K562 (cell line): ENCODE measurements around the gene CBY3. TPM values are rescaled to one million over a fixed set of nuclear protein-coding genes. Genes with fewer than 3 reads are reported as not detected.

Source experiments
- CBFA2T3 ChIP-seq: fragments of 450-650 bp; IDR thresholded peaks from 2 replicates; pipeline ENCODE4 v1.6.1; 2017
- CBFB ChIP-seq: sonication (generic); formaldehyde crosslinking; IDR thresholded peaks from 2 replicates; pipeline ENCODE4 v1.4.0; 2020; ENCODE audit warnings: mild to moderate bottlenecking, missing genetic modification reagents
- CSDE1 ChIP-seq, 2 experiments: fragments of 450-650 bp; IDR thresholded peaks; 2 replicates each; pipeline ENCODE4 v1.6.1; 2016; ENCODE audit warnings: mild to moderate bottlenecking in 1 of 2
- EP300 ChIP-seq: IDR thresholded peaks from 2 replicates; pipeline ENCODE4 v1.6.1; 2012; ENCODE audit warnings: low read length, improper control_type of control experiment
- EP400 ChIP-seq: fragments of 450-650 bp; IDR thresholded peaks from 2 replicates; pipeline ENCODE4 v1.6.1; 2017; ENCODE audit warnings: antibody characterized with exemption, mild to moderate bottlenecking, moderate library complexity
- IFI16 ChIP-seq: fragments of 250-450 bp; sonication (Bioruptor Pico); IDR thresholded peaks from 2 replicates; pipeline ENCODE4 v2.1.2; 2022; ENCODE audit warnings: mild to moderate bottlenecking, inconsistent platforms
- KDM2B ChIP-seq: fragments of 250-450 bp; sonication (Bioruptor Pico); IDR thresholded peaks from 2 replicates; pipeline ENCODE4 v1.8.0; 2021; ENCODE audit warnings: mild to moderate bottlenecking, moderate library complexity
- KLF13 ChIP-seq: fragments of 450-650 bp; IDR thresholded peaks from 2 replicates; pipeline ENCODE4 v1.6.1; 2016; ENCODE audit warnings: missing genetic modification characterization, low read depth, mild to moderate bottlenecking, missing compliant biosample characterization, moderate library complexity, borderline replicate concordance
- MECOM ChIP-seq: fragments of 250-450 bp; sonication (Bioruptor Pico); IDR thresholded peaks from 2 replicates; pipeline ENCODE4 v1.8.0; 2022; ENCODE audit warnings: inconsistent platforms
- NRF1 ChIP-seq, 2 experiments: fragments of 450-650 bp; IDR thresholded peaks in 1 of 2; conservative IDR thresholded peaks in 1 of 2; 2 replicates each; pipeline ENCODE4 v1.6.1; 2014; ENCODE audit warnings: mild to moderate bottlenecking in 2 of 2
- PML ChIP-seq: IDR thresholded peaks from 2 replicates; pipeline ENCODE4 v1.6.1; 2012; ENCODE audit warnings: low read length, inconsistent platforms
- PTRF ChIP-seq: fragments of 450-650 bp; IDR thresholded peaks from 2 replicates; pipeline ENCODE4 v1.6.1; 2016; ENCODE audit warnings: mild to moderate bottlenecking, missing genetic modification characterization, missing compliant biosample characterization
- PYGO2 ChIP-seq: fragments of 450-650 bp; IDR thresholded peaks from 2 replicates; pipeline ENCODE4 v1.6.1; 2016; ENCODE audit warnings: mild to moderate bottlenecking, missing genetic modification characterization, moderate library complexity, missing compliant biosample characterization
- RFX7 ChIP-seq: fragments of 250-450 bp; sonication (Bioruptor Pico); IDR thresholded peaks from 2 replicates; pipeline ENCODE4 v1.5.1; 2021; ENCODE audit warnings: mild to moderate bottlenecking
- SMAD2 ChIP-seq: fragments of 150-350 bp; IDR thresholded peaks from 2 replicates; pipeline ENCODE4 v1.6.1; 2014; ENCODE audit warnings: low read depth, mild to moderate bottlenecking, low read length
- SMARCE1 ChIP-seq: fragments of 450-650 bp; IDR thresholded peaks from 2 replicates; pipeline ENCODE4 v1.7.1; 2016; ENCODE audit warnings: mild to moderate bottlenecking
- TBL1XR1 ChIP-seq, 2 experiments: IDR thresholded peaks; 2 replicates each; pipeline ENCODE4 v1.6.1; 2012; ENCODE audit warnings: improper control_type of control experiment in 2 of 2, low read length in 2 of 2, mild to moderate bottlenecking in 1 of 2
- ZFP1 ChIP-seq: fragments of 450-650 bp; formaldehyde crosslinking; IDR thresholded peaks from 2 replicates; pipeline ENCODE4 v1.4.0; 2020; ENCODE audit warnings: mild to moderate bottlenecking, mixed read lengths
- ZNF830 ChIP-seq: fragments of 250-450 bp; sonication (Bioruptor Pico); IDR thresholded peaks from 2 replicates; pipeline ENCODE4 v1.5.0; 2021; ENCODE audit warnings: mild to moderate bottlenecking
- polyA plus RNA-seq, 8 experiments: library from polyadenylated mRNA; depleted of rRNA in 4 of 8; stranded (reverse) in 5 of 8; unstranded in 3 of 8; fragments of >200 nt; fragmentation: Nextera tagmentation in 2 of 8; fragmentation: Illumina TruSeq in 1 of 8; extraction: Ambion mirVana in 2 of 8; extraction: Trizol in 1 of 8; gene quantifications; 2 replicates each; pipeline versions ENCODE4 v1.2.1 to v1.2.3, GENCODE V29; 2011 to 2014; ENCODE audit warnings: inconsistent platforms in 1 of 8, missing spikeins in 1 of 8
- total RNA-seq, 7 experiments: library from RNA; depleted of rRNA in 6 of 7; stranded (reverse); fragments of >200 nt in 6 of 7; fragmentation: Illumina TruSeq in 2 of 7; extraction: Trizol in 2 of 7; gene quantifications; 2 replicates each; pipeline versions ENCODE4 v1.2.1 to v1.2.3, GENCODE V29; 2011 to 2021; ENCODE audit warnings: low replicate concordance in 1 of 7
- TF ChIP-seq, protein P1 (sequence below): fragments of 450-650 bp; IDR thresholded peaks from 2 replicates; pipeline ENCODE4 v1.6.1; 2016
- TF ChIP-seq, protein P2 (sequence below): fragments of 250-450 bp; sonication (Bioruptor Pico); IDR thresholded peaks from 2 replicates; pipeline ENCODE4 v1.9.0; 2021; ENCODE audit warnings: mild to moderate bottlenecking, inconsistent platforms
- TF ChIP-seq, protein P3 (sequence below): IDR thresholded peaks from 3 replicates; pipeline ENCODE4 v1.6.1; 2011; ENCODE audit warnings: borderline replicate concordance, mild to moderate bottlenecking; ENCODE audit not compliant: insufficient read length, insufficient read depth
- TF ChIP-seq, protein P4 (sequence below): sonication (generic); formaldehyde crosslinking; IDR thresholded peaks from 2 replicates; pipeline ENCODE4 v1.8.0; 2023; ENCODE audit warnings: mild to moderate bottlenecking, missing genetic modification reagents

The CBY3 gene
- total and polyA plus RNA-seq, 9 of the 15 experiments (the other 6 are each of a cell fraction or from before 2014, with no cell fraction given), result not detected

DNA sequence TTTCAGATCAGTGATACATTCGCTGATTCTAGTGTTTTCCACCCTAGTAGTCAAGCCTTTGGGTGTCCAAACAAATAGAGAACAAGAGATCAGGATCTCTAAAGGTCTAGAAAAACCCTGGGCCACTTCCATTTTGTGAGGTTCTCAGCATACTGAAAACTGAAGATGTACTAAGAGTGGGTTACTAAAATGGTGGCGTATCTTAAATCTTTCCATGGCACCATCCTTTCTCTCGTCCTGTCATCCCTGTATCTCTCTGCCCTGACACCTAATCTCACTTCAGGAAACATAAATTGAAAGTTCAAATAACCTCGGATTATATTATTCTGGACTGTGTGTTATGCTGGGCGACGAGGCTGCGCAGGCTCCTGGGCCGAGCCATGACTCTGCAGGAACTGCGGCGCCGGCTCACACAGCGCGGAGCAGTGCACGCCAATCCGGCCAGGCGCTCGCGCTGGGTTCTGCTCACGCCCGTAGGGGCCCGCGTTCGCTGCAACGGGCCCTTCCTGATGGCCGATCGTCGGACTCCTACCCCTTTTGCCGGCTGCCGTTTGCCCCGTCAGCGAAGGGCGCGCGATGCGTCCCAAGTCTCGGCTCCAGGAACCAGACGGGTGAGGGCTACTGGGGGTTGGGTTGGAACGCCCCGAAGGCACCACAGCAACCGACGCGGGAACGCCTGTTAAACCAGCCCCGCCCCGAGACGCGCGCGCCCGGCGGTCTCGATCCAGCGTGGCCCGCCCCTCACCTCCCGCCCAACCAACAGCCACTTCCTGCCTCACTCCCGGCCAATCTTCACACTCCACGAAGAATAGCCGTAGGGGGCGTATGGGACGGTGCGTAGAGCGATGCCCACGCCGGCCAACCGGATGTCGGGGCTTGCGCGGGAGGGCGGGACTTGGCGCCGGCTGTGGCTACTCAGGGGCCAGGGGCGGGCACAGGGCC, 17.4 kb upstream of the CBY3 start (continued):
- TF ChIP-seq, protein P1, sequence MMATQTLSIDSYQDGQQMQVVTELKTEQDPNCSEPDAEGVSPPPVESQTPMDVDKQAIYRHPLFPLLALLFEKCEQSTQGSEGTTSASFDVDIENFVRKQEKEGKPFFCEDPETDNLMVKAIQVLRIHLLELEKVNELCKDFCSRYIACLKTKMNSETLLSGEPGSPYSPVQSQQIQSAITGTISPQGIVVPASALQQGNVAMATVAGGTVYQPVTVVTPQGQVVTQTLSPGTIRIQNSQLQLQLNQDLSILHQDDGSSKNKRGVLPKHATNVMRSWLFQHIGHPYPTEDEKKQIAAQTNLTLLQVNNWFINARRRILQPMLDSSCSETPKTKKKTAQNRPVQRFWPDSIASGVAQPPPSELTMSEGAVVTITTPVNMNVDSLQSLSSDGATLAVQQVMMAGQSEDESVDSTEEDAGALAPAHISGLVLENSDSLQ, result peak; percentile 100
- TF ChIP-seq CBFB (CRISPR knock-in tag) (no peak; the same call in 1 of the 2 replicates), ZNF830 (0 out of 2 replicates have a peak, but pooled peaks have one; percentile 36), PML (peak; percentile 59; the same call in 1 of the 2 replicates), IFI16 (no peak), CBFA2T3 (no peak), MECOM (no peak), CSDE1 (IDR thresholded peaks at IDR 0.05) (no peak), SMAD2 (no peak), RFX7 (CRISPR knock-in tag) (peak; percentile 80; the same call in 1 of the 2 replicates), TBL1XR1 (IDR thresholded peaks at IDR 0.05; ENCODE audit: low read length in 2 of 2) (no peak), NRF1 (conservative IDR thresholded peaks at IDR 0.05 in 1 of 2, IDR thresholded peaks at IDR 0.05 in 1 of 2) (peak; percentile 93), KLF13 (tag) (no peak), EP300 (peak; percentile 4; the same call in 1 of the 2 replicates), PYGO2 (tag) (no peak), PTRF (tag) (no peak), EP400 (peak; percentile 95), KDM2B (CRISPR knock-in tag) (peak; percentile 33; the same call in 1 of the 2 replicates), ZFP1 (no peak), SMARCE1 (peak; percentile 75)
- TF ChIP-seq, protein P2, sequence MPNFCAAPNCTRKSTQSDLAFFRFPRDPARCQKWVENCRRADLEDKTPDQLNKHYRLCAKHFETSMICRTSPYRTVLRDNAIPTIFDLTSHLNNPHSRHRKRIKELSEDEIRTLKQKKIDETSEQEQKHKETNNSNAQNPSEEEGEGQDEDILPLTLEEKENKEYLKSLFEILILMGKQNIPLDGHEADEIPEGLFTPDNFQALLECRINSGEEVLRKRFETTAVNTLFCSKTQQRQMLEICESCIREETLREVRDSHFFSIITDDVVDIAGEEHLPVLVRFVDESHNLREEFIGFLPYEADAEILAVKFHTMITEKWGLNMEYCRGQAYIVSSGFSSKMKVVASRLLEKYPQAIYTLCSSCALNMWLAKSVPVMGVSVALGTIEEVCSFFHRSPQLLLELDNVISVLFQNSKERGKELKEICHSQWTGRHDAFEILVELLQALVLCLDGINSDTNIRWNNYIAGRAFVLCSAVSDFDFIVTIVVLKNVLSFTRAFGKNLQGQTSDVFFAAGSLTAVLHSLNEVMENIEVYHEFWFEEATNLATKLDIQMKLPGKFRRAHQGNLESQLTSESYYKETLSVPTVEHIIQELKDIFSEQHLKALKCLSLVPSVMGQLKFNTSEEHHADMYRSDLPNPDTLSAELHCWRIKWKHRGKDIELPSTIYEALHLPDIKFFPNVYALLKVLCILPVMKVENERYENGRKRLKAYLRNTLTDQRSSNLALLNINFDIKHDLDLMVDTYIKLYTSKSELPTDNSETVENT (CRISPR knock-in tag), result peak; percentile 76; the same call in 1 of the 2 replicates
- TF ChIP-seq, protein P3, sequence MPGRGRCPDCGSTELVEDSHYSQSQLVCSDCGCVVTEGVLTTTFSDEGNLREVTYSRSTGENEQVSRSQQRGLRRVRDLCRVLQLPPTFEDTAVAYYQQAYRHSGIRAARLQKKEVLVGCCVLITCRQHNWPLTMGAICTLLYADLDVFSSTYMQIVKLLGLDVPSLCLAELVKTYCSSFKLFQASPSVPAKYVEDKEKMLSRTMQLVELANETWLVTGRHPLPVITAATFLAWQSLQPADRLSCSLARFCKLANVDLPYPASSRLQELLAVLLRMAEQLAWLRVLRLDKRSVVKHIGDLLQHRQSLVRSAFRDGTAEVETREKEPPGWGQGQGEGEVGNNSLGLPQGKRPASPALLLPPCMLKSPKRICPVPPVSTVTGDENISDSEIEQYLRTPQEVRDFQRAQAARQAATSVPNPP, result no peak
- TF ChIP-seq, protein P4, sequence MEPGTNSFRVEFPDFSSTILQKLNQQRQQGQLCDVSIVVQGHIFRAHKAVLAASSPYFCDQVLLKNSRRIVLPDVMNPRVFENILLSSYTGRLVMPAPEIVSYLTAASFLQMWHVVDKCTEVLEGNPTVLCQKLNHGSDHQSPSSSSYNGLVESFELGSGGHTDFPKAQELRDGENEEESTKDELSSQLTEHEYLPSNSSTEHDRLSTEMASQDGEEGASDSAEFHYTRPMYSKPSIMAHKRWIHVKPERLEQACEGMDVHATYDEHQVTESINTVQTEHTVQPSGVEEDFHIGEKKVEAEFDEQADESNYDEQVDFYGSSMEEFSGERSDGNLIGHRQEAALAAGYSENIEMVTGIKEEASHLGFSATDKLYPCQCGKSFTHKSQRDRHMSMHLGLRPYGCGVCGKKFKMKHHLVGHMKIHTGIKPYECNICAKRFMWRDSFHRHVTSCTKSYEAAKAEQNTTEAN (CRISPR knock-in tag), result no peak; the same call in 1 of the 2 replicates
